Limb (tissue), 2 donors: ENCODE measurements around the gene PCDHA8.
"Not testable (repeated sequence)": the region's sequence is repeated elsewhere in the genome, so short reads cannot be mapped to it uniquely, and the experiment has no call there.

Source experiments
- DNase-seq, 2 donors: peaks; one replicate each; pipeline ENCODE4 v3.0.0-alpha.2; 2016; ENCODE audit errors: extremely low spot score in 2 of 2

PCDHA8 gene

GRCh38 chr5:140829511-140830501 lies 11.2 kb upstream of the PCDHA8 start:
- DNase-seq, result not testable (repeated sequence)

- DNase-seq, result no peak
These were observed 7.0 kb upstream of the PCDHA8 start, which contains the start of gene PCDHA7 for GRCh38 chr5:140833993-140834392. Gene PCDHA7, plus strand, starts transcription at chr5:140834269. Its CDS starts 115 bp downstream, at chr5:140834384.

GRCh38 chr5:140834439-140835008 lies 6.5 kb upstream of the PCDHA8 start:
- not testable (repeated sequence) for DNase-seq

- DNase-seq, result no peak
These were observed 5.1 kb upstream of the PCDHA8 start for GRCh38 chr5:140835622-140836510.

GRCh38 chr5:140842798-140843733 lies 2.1 kb downstream of the PCDHA8 start:
- DNase-seq, result no peak

- not testable (repeated sequence) for DNase-seq
These were observed 7.4 kb downstream of the PCDHA8 start, which contains the start of gene PCDHA9 for GRCh38 chr5:140848139-140849102. Gene PCDHA9, plus strand, starts transcription at chr5:140848382. Its CDS starts 114 bp downstream, at chr5:140848496.

GRCh38 chr5:140849831-140850634 lies 9.0 kb downstream of the PCDHA8 start:
- not testable (repeated sequence) for DNase-seq

GRCh38 chr5:140855772-140856674 lies 15.0 kb downstream of the PCDHA8 start, which contains the start of gene PCDHA10:
Gene PCDHA10, plus strand, starts transcription at chr5:140855897. Its CDS starts 152 bp downstream, at chr5:140856049.
- no peak for DNase-seq

- no peak for DNase-seq
These were observed 16.4 kb downstream of the PCDHA8 start for GRCh38 chr5:140857177-140857986.

GRCh38 chr5:140857987-140858240 lies 16.9 kb downstream of the PCDHA8 start:
- DNase-seq, result no peak

GRCh38 chr5:140862441-140863295 lies 21.7 kb downstream of the PCDHA8 start:
- no peak for DNase-seq

GRCh38 chr5:140868721-140869554 lies 28.0 kb downstream of the PCDHA8 start, which contains the start of gene PCDHA11:
Gene PCDHA11, plus strand, starts transcription at chr5:140868957. Its CDS starts 147 bp downstream, at chr5:140869104.
- DNase-seq, result no peak

GRCh38 chr5:140869555-140869886 lies 28.5 kb downstream of the PCDHA8 start:
- no peak for DNase-seq
